WI38 (cell line): ENCODE data around the gene FAM120B.

Source experiments
- H3K4me3 ChIP-seq: 2 replicates; pipeline ENCODE4 v1.5.1; 2011; ENCODE audit warnings: low read depth, mild to moderate bottlenecking, control low read depth, low read length
- TF ChIP-seq, protein P1 (sequence below): IDR thresholded peaks from 2 replicates; pipeline ENCODE4 v1.5.1; 2012; ENCODE audit warnings: low read depth, mild to moderate bottlenecking, control low read depth, low read length

FAM120B gene

DNA sequence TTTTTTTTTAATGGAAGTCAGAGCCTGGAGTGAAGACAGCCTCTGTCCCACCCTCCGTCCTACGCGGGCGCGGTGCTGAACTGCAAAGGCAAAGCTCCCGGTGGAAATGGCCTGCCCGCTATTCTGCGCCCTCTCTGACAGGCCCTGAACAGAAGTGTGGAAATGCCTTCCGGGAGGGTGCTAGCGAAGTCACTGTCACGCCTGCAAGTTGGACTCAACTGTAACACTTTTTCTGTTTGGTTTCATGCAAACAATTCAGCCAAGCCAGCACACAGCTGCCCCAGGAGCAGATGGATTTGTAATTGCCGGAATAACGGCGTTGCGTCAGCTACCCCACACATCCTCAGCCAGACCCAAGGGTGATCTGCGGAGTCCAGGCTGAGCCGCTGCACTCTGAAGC is 138.9 kb downstream of the FAM120B start:
- TF ChIP-seq, protein P1, sequence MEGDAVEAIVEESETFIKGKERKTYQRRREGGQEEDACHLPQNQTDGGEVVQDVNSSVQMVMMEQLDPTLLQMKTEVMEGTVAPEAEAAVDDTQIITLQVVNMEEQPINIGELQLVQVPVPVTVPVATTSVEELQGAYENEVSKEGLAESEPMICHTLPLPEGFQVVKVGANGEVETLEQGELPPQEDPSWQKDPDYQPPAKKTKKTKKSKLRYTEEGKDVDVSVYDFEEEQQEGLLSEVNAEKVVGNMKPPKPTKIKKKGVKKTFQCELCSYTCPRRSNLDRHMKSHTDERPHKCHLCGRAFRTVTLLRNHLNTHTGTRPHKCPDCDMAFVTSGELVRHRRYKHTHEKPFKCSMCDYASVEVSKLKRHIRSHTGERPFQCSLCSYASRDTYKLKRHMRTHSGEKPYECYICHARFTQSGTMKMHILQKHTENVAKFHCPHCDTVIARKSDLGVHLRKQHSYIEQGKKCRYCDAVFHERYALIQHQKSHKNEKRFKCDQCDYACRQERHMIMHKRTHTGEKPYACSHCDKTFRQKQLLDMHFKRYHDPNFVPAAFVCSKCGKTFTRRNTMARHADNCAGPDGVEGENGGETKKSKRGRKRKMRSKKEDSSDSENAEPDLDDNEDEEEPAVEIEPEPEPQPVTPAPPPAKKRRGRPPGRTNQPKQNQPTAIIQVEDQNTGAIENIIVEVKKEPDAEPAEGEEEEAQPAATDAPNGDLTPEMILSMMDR: no peak

DNA sequence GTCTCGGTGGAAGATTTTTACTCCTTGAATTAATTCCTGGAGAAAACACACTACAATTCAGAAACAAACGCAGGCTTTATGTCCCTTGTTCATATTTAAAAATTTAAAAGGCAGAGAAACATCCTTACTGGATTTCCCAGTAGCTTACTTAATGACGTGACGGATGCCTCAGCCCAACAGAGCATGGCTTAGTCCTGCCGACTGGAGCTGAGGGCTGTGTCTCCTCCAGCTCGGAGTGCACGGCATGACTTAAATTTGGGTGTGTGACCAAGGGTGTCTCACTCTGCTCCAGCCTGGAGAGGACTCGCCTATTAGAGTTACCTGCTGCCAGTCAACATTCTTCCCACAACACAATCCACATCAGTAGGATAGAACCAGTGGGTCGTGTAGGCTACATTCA is 139.4 kb downstream of the FAM120B start:
- no peak overlapping the region for H3K4me3 ChIP-seq
- TF ChIP-seq, protein P1: no peak

More for the DNA sequence above, 138.9 kb downstream of the FAM120B start:
- no peak overlapping the region for H3K4me3 ChIP-seq

DNA sequence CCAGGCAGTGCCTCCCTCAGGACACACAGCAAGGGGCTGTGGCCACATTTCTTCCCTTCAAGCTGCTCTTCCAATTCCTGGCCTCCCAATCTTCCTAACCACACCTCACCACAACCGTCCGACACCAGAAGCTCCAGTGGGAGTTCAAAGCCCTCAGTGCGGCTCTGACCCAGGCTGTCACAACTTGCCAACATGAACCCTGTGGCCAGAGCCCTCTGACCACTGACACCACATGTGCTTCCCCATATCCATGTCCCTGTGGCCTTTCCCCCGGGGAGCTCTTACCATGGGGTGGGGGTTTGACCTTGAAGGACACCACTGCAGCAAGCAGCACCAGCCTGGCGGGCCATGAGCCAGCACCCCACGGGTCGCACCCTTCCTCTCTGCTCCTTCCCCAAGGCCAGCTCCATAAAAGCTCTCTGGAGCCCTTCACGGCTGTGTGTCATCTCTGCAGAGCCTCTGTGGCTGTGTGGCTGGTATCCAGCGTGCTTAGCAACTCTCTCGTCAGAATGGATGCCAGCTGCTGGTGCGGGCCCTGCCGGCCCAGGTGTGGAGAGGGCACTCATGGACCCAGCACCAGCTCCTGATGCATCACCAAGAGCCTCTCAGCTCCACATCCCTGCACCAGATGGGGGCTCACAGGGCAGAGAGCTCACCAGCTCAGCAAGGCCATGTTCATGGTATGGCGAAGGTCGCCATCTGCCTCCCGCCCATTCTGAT is 140.4 kb downstream of the FAM120B start:
- TF ChIP-seq, protein P1: no peak
- no peak overlapping the region for H3K4me3 ChIP-seq

DNA sequence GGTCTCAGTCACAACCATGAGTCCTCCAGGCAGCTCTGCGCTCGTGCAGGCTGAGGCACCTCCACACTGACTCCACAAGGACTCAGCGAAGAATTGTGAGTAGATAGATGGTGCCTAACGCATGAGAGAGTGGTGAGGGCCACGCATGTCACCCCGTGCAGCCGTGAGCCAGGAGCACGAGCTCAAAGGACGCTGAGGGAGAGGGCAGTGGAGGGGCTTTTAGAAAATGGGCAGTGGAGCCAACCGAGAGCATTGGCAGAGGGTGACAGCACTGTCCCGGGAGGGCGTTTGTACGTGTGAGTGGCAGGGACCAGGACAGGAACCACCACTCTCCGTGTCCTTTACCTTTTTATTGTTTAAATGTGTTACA is 141.0 kb downstream of the FAM120B start:
- no peak overlapping the region for H3K4me3 ChIP-seq
- TF ChIP-seq, protein P1: no peak

DNA sequence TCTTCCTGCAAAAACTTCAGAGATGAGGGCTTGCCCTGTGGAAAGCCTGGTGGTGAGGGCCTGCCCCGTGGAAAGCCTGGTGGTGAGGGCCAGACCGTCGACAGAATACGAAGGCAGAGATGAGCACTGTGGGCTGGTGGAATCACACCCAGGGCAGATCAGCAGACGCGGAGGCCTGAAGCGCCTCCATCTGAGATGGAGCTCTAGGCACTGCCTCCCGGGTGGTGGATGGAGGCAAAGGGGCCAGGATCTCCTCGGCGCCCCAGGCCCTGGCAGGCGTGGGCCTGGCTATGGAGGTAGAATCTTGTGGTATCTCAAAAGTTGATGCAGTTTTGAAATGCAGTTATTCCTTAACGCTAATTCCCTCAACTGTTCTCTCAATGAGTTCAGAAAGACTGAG is 141.8 kb downstream of the FAM120B start:
- TF ChIP-seq, protein P1: no peak

DNA sequence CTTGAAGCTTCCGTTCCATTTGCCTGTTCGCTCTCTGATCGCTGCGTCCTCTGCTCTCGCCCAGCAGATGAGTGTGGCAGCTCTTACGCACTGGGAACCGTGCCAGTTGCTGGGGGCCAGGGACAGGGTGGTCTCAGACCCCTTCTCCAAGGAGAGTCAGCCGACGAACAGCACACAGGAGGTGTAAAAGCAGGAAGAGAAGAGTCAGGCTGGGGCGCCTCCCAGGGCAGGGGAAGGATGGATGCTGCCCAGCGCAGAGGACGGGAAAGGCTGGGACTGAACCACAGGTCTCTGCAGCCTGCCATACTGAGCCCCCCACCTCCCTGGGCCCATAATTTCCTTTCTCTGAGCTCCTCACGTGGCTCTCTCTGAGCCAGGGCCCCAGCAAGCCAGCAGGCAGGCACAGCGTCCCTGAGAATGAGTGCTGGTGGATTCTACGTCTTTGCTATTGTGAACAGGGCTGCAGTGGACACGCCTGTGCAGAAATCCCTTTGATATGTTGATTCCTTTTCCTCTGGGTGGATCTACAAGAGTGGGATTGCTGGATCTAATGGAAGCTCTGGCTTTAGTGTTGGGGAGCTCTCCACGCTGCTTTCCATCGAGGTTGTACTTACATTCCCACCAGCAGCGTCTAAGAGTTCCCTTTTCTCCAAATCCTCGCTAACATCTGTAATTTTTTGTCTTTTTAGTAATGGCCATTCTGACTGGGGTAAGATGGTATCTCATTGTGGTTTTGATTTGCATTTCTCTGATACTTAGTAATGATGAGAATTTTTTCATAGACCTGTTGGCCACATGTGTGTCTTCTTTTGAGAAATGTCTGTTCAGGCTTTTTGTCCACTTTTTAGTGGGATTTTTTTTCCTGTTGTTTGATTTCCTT is 142.4 kb downstream of the FAM120B start:
- no peak overlapping the region for H3K4me3 ChIP-seq
- TF ChIP-seq, protein P1: no peak

More for the DNA sequence above, 141.8 kb downstream of the FAM120B start:
- H3K4me3 ChIP-seq: no peak overlapping the region
